Fibroblast of skin of right biceps (primary cell): ENCODE measurements around the gene TSPAN16.

Experiments used
- DNase-seq: peaks from one replicate; pipeline ENCODE4 v3.0.0-alpha.2; 2013

Gene TSPAN16

DNA sequence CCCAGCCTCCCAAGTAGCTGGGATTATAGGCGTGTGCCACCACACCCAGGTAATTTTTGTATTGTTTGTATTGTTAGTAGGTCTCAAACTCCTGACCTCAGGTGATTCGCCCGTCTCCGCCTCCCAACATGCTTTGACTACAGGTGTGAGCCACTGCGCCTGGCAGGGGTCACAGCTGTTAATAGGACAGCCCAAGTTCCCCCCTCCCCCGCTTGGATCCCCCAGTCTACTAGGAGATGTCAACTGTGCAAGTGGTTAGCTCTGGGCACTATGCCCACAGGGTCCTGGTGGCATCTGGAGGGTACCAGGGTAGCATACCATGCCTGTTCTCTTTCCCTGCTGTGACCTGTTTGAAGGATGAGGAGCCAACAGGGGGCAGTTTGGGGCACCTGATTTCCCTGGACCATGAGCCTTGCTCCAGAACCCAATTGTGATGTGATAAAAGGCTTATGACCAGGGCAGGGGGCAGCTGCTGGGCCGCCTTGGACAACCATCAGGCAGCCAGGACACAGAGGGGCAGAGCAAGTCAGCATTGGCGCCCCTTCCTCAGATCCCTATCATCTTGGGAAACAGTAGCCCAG is at the start of gene TSPAN16:
Gene TSPAN16, plus strand, starts transcription at position 496 of the 581 bp plus-strand sequence. CDS start 138 bp downstream, outside the sequence.
- no peak for DNase-seq

- no peak for DNase-seq
These were observed 49.0 kb upstream of the TSPAN16 start for GRCh38 chr19:11246941-11247340.

DNA sequence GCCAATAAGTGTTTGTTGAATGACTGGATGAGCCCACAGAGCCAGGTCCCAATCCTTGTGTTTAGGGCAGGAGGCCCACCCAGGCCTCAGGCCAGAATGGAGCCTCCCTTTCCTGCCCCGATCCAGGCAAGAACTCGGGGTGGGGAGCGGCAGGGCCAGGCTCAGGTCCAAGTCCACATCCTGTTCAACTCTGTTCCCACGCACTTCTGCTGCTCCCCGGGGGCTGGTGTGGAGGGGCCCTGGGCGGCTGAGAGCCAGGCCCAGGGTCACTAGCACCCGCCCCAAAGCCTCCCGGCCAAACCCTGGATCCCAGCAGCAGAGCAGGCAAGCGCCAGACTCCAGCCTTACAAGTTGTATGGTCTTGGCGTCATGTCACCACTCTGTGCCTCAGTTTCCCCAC is 48.6 kb upstream of the TSPAN16 start:
- DNase-seq, result no peak

- DNase-seq, result no peak
These were observed 48.0 kb upstream of the TSPAN16 start for GRCh38 chr19:11247934-11248333.

DNA sequence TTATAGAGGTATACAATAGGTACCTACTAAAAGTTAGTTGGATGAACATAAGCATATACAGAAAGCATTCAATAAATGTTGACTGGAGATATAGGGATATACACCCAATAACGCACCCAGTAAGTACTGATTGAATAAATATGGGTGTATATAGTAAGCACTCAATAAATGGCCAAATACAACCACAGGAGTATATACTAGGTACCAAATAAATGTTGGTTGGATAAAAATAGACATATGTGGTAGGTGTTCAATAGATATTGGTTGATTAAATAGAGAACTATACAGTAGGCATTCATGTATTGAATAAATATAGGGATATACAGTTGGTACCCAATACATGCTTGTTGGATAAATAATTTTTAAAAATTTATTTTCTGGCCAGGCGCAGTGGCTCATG is 47.1 kb upstream of the TSPAN16 start:
- no peak for DNase-seq

DNA sequence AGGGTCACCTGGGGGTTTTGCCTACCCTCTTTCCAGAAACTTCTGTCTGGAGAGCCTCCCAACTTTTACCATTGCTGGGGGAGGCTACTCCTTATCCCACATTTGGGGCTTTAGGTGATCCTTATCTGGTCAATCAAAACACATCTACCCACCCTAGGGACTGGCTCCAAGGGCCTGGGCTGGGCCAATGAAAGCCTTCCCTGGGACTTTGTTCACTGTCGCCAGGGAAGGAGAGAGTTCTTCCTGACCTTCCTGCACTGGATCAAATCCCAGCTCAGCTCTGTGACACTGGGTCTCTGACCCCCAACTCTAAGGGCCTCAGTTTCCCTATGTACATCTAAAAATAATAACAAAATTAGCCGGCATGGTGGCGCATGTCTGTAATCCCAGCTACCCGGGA is 44.7 kb upstream of the TSPAN16 start:
- no peak for DNase-seq

DNA sequence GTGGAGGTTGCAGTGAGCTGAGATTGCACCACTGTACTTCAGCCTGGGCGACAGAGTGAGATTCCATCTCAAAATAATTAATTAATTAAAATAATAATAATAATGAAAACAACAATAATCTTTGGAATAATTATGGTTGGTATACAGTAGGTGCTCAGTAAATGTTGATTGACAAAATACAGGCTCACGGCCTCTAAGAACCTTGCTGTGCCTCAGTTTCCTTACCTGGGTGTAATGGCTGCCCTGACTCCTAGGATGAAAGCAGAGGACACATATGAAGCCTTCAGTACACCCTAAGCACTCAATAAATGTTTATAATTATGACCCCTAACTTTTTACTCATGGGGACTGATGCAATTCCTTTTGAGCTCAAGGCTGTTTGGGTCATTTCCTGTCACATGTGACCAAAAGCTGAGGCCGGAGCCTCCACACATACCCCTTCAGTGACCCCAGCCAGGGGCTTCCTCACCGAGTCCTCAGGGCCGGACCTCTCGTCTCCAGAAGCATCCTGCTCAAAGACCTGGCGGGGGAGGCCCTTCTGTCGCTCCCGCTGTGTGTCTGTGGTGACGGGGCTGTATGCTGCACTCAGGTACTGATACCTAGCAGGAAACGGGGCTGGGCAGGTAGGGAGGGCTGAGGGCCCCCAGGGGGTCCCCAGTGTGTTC is 44.2 kb upstream of the TSPAN16 start:
- DNase-seq, result no peak

- no peak for DNase-seq
These were observed 43.1 kb upstream of the TSPAN16 start for GRCh38 chr19:11252665-11253355.

GRCh38 chr19:11254666-11255065 is 41.3 kb upstream of the TSPAN16 start:
- no peak for DNase-seq

DNA sequence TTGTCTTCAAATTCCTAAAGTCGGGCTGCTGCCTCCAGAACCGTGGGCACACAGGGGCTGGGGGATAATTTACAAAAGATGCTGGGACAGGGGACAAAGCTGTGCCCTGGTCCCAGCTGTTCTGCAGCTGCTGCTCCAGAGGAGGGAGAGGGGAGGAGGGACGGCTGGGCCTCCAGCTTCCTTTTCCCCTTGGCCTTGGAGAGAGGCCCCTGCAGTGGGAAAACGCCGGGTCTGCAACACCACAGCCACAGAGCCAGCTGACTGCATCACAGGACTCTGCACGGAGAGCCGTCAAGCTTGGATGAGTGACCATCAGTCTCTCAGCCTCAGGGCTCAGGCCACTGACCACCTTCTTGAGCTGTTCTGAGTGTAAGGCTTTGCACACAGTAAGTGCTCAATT is 39.8 kb upstream of the TSPAN16 start:
- no peak for DNase-seq

DNA sequence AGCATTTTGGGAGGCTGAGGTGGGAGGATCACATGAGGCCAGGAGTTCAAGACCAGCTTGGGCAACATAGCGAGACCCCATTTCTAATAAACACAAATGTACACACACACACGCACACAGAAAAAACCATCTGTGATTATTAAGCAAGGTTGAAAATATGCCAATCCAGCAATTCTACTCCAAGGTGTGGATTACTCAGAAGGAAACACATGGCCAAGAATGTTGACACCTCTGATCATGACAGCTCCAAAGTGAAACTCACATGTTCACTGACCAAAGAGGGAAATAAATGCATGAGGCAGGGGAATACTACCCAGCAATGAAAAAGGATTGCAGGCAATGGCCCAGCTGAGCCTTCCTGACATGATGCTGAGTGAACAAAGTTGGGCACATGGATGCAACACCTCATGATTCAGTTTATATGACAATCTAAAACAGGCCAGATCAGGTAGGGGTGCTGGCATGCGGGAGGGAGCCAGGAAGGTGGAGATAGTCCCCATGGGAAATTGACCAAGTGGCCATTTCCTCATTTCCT is 38.0 kb upstream of the TSPAN16 start:
- no peak for DNase-seq

- no peak for DNase-seq
These were observed 35.0 kb upstream of the TSPAN16 start for GRCh38 chr19:11260996-11261395.

DNA sequence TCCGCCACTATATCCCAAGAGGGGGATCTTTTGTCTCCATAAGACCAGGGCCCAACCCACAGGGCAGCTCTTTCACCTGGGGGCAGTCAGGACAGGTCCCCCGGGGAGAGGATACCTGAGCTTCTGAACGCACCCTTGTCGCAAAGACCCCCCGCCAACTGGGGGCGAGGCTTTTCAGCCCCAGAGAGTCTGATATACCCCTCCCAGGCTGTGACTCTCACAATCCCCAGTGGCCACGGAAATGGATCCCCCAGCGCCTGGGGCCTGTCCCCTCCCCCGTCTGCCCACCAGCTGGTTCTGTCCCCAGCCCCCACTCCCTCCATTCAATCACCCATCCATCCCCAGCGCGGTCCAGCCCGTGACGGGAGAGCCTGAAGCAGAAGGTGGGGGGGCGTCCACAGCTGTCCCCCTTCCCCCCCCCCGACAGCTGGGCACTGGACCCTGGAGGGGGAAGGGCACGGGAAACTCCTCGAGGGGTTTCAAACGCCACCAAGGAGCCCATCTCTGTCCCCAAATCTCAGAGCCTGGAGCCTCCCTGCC is 34.5 kb upstream of the TSPAN16 start:
- no peak for DNase-seq

- DNase-seq, result peak; percentile 28
These were observed 33.8 kb upstream of the TSPAN16 start, which contains the start of gene DOCK6 for GRCh38 chr19:11261971-11262839. DOCK6 (minus strand) TSS chr19:11262524; CDS start chr19:11262440, 84 bp downstream.

- DNase-seq, result no peak
These were observed 32.2 kb upstream of the TSPAN16 start for GRCh38 chr19:11263726-11264125.

DNA sequence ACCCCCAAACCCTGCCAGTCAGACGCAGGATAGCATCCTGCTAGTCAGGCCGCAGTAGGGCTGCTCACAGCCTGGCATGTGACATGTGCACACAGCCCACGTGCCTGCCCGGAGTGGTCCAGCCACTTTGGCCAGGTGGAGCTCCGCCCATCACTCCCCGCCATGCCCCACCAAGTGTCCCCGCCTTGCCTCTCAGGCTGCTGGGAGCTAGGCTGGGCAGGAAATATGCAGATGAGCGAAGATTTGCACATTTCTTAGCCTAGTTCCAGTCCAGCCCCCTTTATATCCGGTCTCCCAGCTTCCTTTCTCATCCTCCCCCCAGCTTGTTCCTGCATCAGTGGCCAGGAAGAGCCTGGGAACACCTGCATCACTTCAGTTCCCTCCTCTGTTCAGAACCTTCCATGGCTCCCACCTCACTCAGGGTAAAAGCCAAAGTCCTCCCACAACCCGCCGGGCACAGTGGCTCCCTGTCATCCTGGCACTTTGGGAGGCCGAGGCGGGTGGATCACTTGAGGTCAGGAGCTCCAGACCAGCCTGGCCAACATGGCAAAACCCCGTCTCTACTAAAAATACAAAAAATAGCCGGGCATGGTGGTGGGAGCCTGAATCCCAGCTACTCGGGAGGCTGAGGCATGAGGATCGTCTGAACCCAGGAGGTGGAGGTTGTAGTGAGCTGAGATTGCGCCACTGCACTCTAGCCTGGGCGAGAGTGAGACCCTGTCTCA is 31.3 kb upstream of the TSPAN16 start:
- DNase-seq, result peak; percentile 16

- no peak for DNase-seq
These were observed 30.7 kb upstream of the TSPAN16 start for GRCh38 chr19:11265177-11265784.

- no peak for DNase-seq
These were observed 30.1 kb upstream of the TSPAN16 start for GRCh38 chr19:11265785-11266236.

- no peak for DNase-seq
These were observed 28.5 kb upstream of the TSPAN16 start for GRCh38 chr19:11267316-11268085.

- DNase-seq, result peak; percentile 41
These were observed 27.1 kb upstream of the TSPAN16 start for GRCh38 chr19:11268783-11269267.
